ENCODE data around the gene DCLK3. TPM values are rescaled to one million over a fixed set of nuclear protein-coding genes. Genes with fewer than 3 reads are reported as not detected.

The DCLK3 gene
- total RNA-seq, 1 experiment from 2014 or later, result 0.55 TPM

GRCh38 chr3:36744763-36745162, 19.6 kb downstream of the DCLK3 start:
- Mint-ChIP-seq H3K9me3 (peaks cover 4% of the 10 kb centered on the region; the same call in 1 of the 2 replicates), H3K4me1 (peaks cover 7% of the 10 kb centered on the region), H3K27ac (no peak overlapping the region), H3K36me3 (no peaks in the 10 kb centered on the region), H3K27me3 (ENCODE audit: low read depth) (no peaks in the 10 kb centered on the region), H3K4me3 (no peak overlapping the region)
- DNase-seq (ENCODE audit: low spot score) (no peak), ATAC-seq (no peak)
- CTCF ChIA-PET, result interaction anchor here (1.3 to 1.5 kb wide), 3 partner anchors 48 to 214 kb away, joined by 4 to 6 read pairs (median 5); no protein-coding TSS in a partner anchor
- POLR2A ChIA-PET, result no interaction called here
- TF ChIP-seq ZSCAN18 (CRISPR knock-in tag; IDR thresholded peaks at IDR 0.05) (no peak), ZNF532 (CRISPR knock-in tag; IDR thresholded peaks at IDR 0.05; ENCODE audit: borderline replicate concordance) (no peak), ZNF512 (CRISPR knock-in tag; IDR thresholded peaks at IDR 0.05; ENCODE audit: borderline replicate concordance) (no peak), ZBTB43 (CRISPR knock-in tag; IDR thresholded peaks at IDR 0.05) (no peak), USF2 (CRISPR knock-in tag; IDR thresholded peaks at IDR 0.05) (no peak), ERG (CRISPR knock-in tag; IDR thresholded peaks at IDR 0.05) (no peak), SP1 (CRISPR knock-in tag; conservative IDR thresholded peaks at IDR 0.05) (no peak), JUN (CRISPR knock-in tag; IDR thresholded peaks at IDR 0.05) (no peak), ZNF317 (CRISPR knock-in tag; IDR thresholded peaks at IDR 0.05; ENCODE audit: borderline replicate concordance, low read depth) (no peak), KAT7 (CRISPR knock-in tag; IDR thresholded peaks at IDR 0.05; ENCODE audit: borderline replicate concordance) (no peak), ELF4 (CRISPR knock-in tag; IDR thresholded peaks at IDR 0.05; ENCODE audit: low read depth) (no peak), CDX4 (CRISPR knock-in tag; IDR thresholded peaks at IDR 0.05; ENCODE audit: borderline replicate concordance) (no peak)

GRCh38 chr3:36743826-36744225, 20.5 kb downstream of the DCLK3 start:
- no peak for ATAC-seq
- Mint-ChIP-seq H3K27me3 (ENCODE audit: low read depth) (no peaks in the 10 kb centered on the region), H3K9me3 (peaks cover 4% of the 10 kb centered on the region; the same call in 1 of the 2 replicates), H3K4me1 (peaks cover 2% of the 10 kb centered on the region), H3K36me3 (no peaks in the 10 kb centered on the region), H3K27ac (no peak overlapping the region), H3K4me3 (no peak overlapping the region)
- POLR2A ChIA-PET, result no interaction called here
- TF ChIP-seq HMGA2 (CRISPR knock-in tag; IDR thresholded peaks at IDR 0.05) (no peak), ETV6 (CRISPR knock-in tag; IDR thresholded peaks at IDR 0.05) (no peak), ZNF281 (CRISPR knock-in tag; IDR thresholded peaks at IDR 0.05) (no peak), ELF4 (CRISPR knock-in tag; IDR thresholded peaks at IDR 0.05; ENCODE audit: low read depth) (no peak), ZNF138 (CRISPR knock-in tag; conservative IDR thresholded peaks at IDR 0.05) (no peak)
- DNase-seq (ENCODE audit: low spot score), result no peak
- CTCF ChIA-PET, result interaction anchor here (1.3 to 1.5 kb wide), 3 partner anchors 48 to 215 kb away, joined by 4 to 6 read pairs (median 5); no protein-coding TSS in a partner anchor

All from WTC11 (cell line).